Activated CD8-positive, alpha-beta T cell treated with anti-CD3 and anti-CD28 coated beads for 36 hours (primary cell): Measurements from ENCODE around the gene PTPRJ. TPM values are rescaled to one million over a fixed set of nuclear protein-coding genes. Genes with fewer than 3 reads are reported as not detected.

ENCODE experiments used
- ATAC-seq: fragments of 200-7000 bp; cut with Tn5 transposase; one replicate; pipeline ENCODE4 v1.10.0; 2021; ENCODE audit warnings: mild to moderate bottlenecking, moderate library complexity
- CTCF ChIA-PET: fragments of 350-600 bp; sonication (Branson Sonifier 250); formaldehyde crosslinking; loops from one replicate; lab custom pipeline; 2021; ENCODE audit warnings: antibody characterized with exemption; lab: Charles Lee
- POLR2A ChIA-PET: fragments of 350-600 bp; sonication (Branson Sonifier 250); formaldehyde crosslinking; loops from one replicate; lab custom pipeline; 2021; ENCODE audit warnings: antibody characterized with exemption; lab: Charles Lee
- DNase-seq: peaks from one replicate; pipeline ENCODE4 v3.0.0-alpha.2; 2020
- H3K27ac Mint-ChIP-seq: one replicate; pipeline ENCODE4 v1.8.0; 2021; ENCODE audit warnings: mild to moderate bottlenecking, mixed read lengths
- H3K27me3 Mint-ChIP-seq: one replicate; pipeline ENCODE4 v1.8.0; 2021; ENCODE audit warnings: mixed read lengths
- H3K36me3 Mint-ChIP-seq: one replicate; pipeline ENCODE4 v1.8.0; 2021; ENCODE audit warnings: low read depth, mixed read lengths
- H3K4me1 Mint-ChIP-seq: one replicate; pipeline ENCODE4 v1.8.0; 2021; ENCODE audit warnings: low read depth, mixed read lengths
- H3K4me3 Mint-ChIP-seq: one replicate; pipeline ENCODE4 v1.8.0; 2021; ENCODE audit warnings: mild to moderate bottlenecking, moderate library complexity, mixed read lengths
- H3K9me3 Mint-ChIP-seq: one replicate; pipeline ENCODE4 v1.8.0; 2021; ENCODE audit warnings: mixed read lengths
- CTCF ChIP-seq: fragments of 200-600 bp; IDR thresholded peaks from one replicate; pipeline ENCODE4 v1.8.0; 2022; ENCODE audit warnings: antibody characterized with exemption, mild to moderate bottlenecking
- intact Hi-C: fragments of 100-400 bp; cut with micrococcal nuclease; formaldehyde crosslinking; loops from one replicate; pipeline ENCODE4 v1.10.0; 2022
- total RNA-seq, 2 experiments: library from RNA; stranded (reverse); gene quantifications; one replicate each; pipeline ENCODE4 v1.2.3, GENCODE V29; 2021

The PTPRJ gene
- total RNA-seq, 2 experiments from 2014 or later = 21.5 to 23.4 TPM

GRCh38 chr11:48098024-48098423 is 117.7 kb downstream of the PTPRJ start:
- no peak overlapping the region for H3K4me3 Mint-ChIP-seq
- no peak for TF ChIP-seq CTCF
- peaks cover 55% of the 10 kb centered on the region for H3K4me1 Mint-ChIP-seq
- no peak for ATAC-seq
- no peaks in the 10 kb centered on the region for H3K27me3 Mint-ChIP-seq
- intact Hi-C loops = no loop called here
- H3K27ac Mint-ChIP-seq = no peak overlapping the region
- no peaks in the 10 kb centered on the region for H3K36me3 Mint-ChIP-seq
- POLR2A ChIA-PET = interaction anchor here (0.8 to 1.7 kb wide), 3 partner anchors 11 to 220 kb away, joined by 3 to 6 read pairs (median 3); no protein-coding TSS in a partner anchor
- H3K9me3 Mint-ChIP-seq = no peaks in the 10 kb centered on the region
- DNase-seq = no peak
- CTCF ChIA-PET = interaction anchor here (1.3 to 4.7 kb wide), 2 partner anchors 10 to 163 kb away, joined by 3 to 23 read pairs; no protein-coding TSS in a partner anchor

- Mint-ChIP-seq H3K9me3 (no peaks in the 10 kb centered on the region), H3K36me3 (no peaks in the 10 kb centered on the region), H3K4me1 (peaks cover 47% of the 10 kb centered on the region), H3K27ac (no peak overlapping the region), H3K27me3 (no peaks in the 10 kb centered on the region), H3K4me3 (no peak overlapping the region)
- ChIA-PET CTCF (interaction anchor here (1.2 to 4.7 kb wide), 2 partner anchors 8 to 165 kb away, joined by 4 to 23 read pairs; no protein-coding TSS in a partner anchor), POLR2A (interaction anchor here (0.6 kb wide), 1 partner anchor 536 kb away, joined by 3 read pairs; no protein-coding TSS in a partner anchor)
- intact Hi-C loops = no loop called here
- TF ChIP-seq CTCF = no peak
- ATAC-seq = no peak
- no peak for DNase-seq
Observed at GRCh38 chr11:48099916-48100446, 119.6 kb downstream of the PTPRJ start.

GRCh38 chr11:48101044-48101733 is 120.8 kb downstream of the PTPRJ start:
- no peaks in the 10 kb centered on the region for H3K27me3 Mint-ChIP-seq
- ChIA-PET CTCF (interaction anchor here (4.7 kb wide), 1 partner anchor 7 kb away, joined by 23 read pairs; no protein-coding TSS in a partner anchor), POLR2A (interaction anchor here (0.6 kb wide), 1 partner anchor 15 kb away, joined by 3 read pairs; no protein-coding TSS in a partner anchor)
- H3K4me3 Mint-ChIP-seq = no peak overlapping the region
- no peaks in the 10 kb centered on the region for H3K9me3 Mint-ChIP-seq
- no peak overlapping the region for H3K27ac Mint-ChIP-seq
- no peaks in the 10 kb centered on the region for H3K36me3 Mint-ChIP-seq
- DNase-seq (no peak), ATAC-seq (no peak)
- TF ChIP-seq CTCF = no peak
- intact Hi-C loops = no loop called here
- H3K4me1 Mint-ChIP-seq = peaks cover 45% of the 10 kb centered on the region

- no peak for TF ChIP-seq CTCF
- peaks cover 45% of the 10 kb centered on the region for H3K4me1 Mint-ChIP-seq
- H3K36me3 Mint-ChIP-seq = no peaks in the 10 kb centered on the region
- H3K4me3 Mint-ChIP-seq = no peak overlapping the region
- DNase-seq (no peak), ATAC-seq (no peak)
- no peak overlapping the region for H3K27ac Mint-ChIP-seq
- H3K27me3 Mint-ChIP-seq = no peaks in the 10 kb centered on the region
- no peaks in the 10 kb centered on the region for H3K9me3 Mint-ChIP-seq
- intact Hi-C loops = no loop called here
- ChIA-PET POLR2A (interaction anchor here (0.6 kb wide), 1 partner anchor 16 kb away, joined by 3 read pairs; no protein-coding TSS in a partner anchor), CTCF (no interaction called here)
Observed at GRCh38 chr11:48101958-48102357, 121.6 kb downstream of the PTPRJ start.
